Left lung (tissue), 10 donors: ENCODE results near the gene TESK2. TPM values are rescaled to one million over a fixed set of nuclear protein-coding genes. Genes with fewer than 3 reads are reported as not detected.

Experiments used
- ATAC-seq: fragments of 200-7000 bp; cut with Tn5 transposase; one replicate; pipeline ENCODE4 v1.9.1; 2020; ENCODE audit warnings: moderate library complexity
- DNase-seq, 4 donors: peaks; one replicate each; pipeline ENCODE4 v3.0.0-alpha.2; 2013 to 2020
- H3K27ac ChIP-seq, 2 donors: fragments of 200-600 bp; sonication (generic) in 1 of 2; one replicate each; pipeline versions ENCODE4 v1.5.0 to v1.8.0; 2020 to 2021
- H3K27me3 ChIP-seq, 2 donors: fragments of 200-600 bp; sonication (generic) in 1 of 2; one replicate each; pipeline versions ENCODE4 v1.5.0 to v1.8.0; 2020 to 2021
- H3K36me3 ChIP-seq, 2 donors: fragments of 200-600 bp; sonication (generic) in 1 of 2; one replicate each; pipeline versions ENCODE4 v1.5.0 to v1.8.0; 2020 to 2021
- H3K4me1 ChIP-seq, 2 donors: fragments of 200-600 bp; one replicate each; pipeline ENCODE4 v1.8.0; 2021
- H3K4me3 ChIP-seq, 2 donors: fragments of 200-600 bp; sonication (generic) in 1 of 2; one replicate each; pipeline versions ENCODE4 v1.5.0 to v1.8.0; 2020 to 2021; ENCODE audit warnings: mild to moderate bottlenecking in 1 of 2
- H3K9me3 ChIP-seq, 2 donors: fragments of 200-600 bp; sonication (generic) in 1 of 2; one replicate each; pipeline versions ENCODE4 v1.5.0 to v1.8.0; 2020 to 2021
- CTCF ChIP-seq, 2 donors: fragments of 200-600 bp; sonication (generic) in 1 of 2; IDR thresholded peaks; one replicate each; pipeline versions ENCODE4 v1.5.0 to v1.8.0; 2021; ENCODE audit warnings: antibody characterized with exemption in 2 of 2
- intact Hi-C, 2 donors: fragments of 100-400 bp; cut with DNase I; formaldehyde crosslinking; loops; one replicate each; pipeline versions ENCODE4 v1.11.2 to v1.14.2; 2022
- polyA plus RNA-seq, 6 donors: library from polyadenylated mRNA; unstranded; fragments of 120-200 nt; gene quantifications; one replicate each; pipeline ENCODE4 v1.2.1, GENCODE V29; 2013; ENCODE audit not compliant: insufficient read length in 6 of 6
- total RNA-seq, 2 donors: library from RNA; stranded (reverse); fragmentation: NEBNext Ultra II Directional; extraction: Animal tissue kit (Norgen Biotek cat#: 25700); gene quantifications; one replicate each; pipeline ENCODE4 v1.2.1, GENCODE V29; 2021
- donor health status: DM: no; HTN: yes; CAD: no.
- donor health status: DM: no; HTN: no; CAD: no.

The TESK2 gene
- total and polyA plus RNA-seq, 8 donors = 4.3 to 12.5 (median 9.2) TPM

- H3K4me3 ChIP-seq = no peak overlapping the region
- DNase-seq (no peak), ATAC-seq (no peak)
- TF ChIP-seq CTCF (IDR thresholded peaks at IDR 0.05) = no peak
- no peaks in the 10 kb centered on the region for H3K9me3 ChIP-seq
- H3K27ac ChIP-seq = no peak overlapping the region
- H3K4me1 ChIP-seq = peaks cover 0 to 36% of the 10 kb centered on the region in 2 donors
- H3K36me3 ChIP-seq = no peaks in the 10 kb centered on the region
- H3K27me3 ChIP-seq = no peaks in the 10 kb centered on the region
- intact Hi-C loops = no loop called here
Observed at GRCh38 chr1:45397285-45397684, 93.7 kb downstream of the TESK2 start.

GRCh38 chr1:45395582-45395981, 95.4 kb downstream of the TESK2 start:
- TF ChIP-seq CTCF (IDR thresholded peaks at IDR 0.05) = no peak
- H3K4me3 ChIP-seq = no peak overlapping the region
- intact Hi-C loops = no loop called here
- H3K27ac ChIP-seq = no peak overlapping the region
- H3K27me3 ChIP-seq = no peaks in the 10 kb centered on the region
- no peak for DNase-seq
- ATAC-seq = no peak
- peaks cover 0 to 36% of the 10 kb centered on the region in 2 donors for H3K4me1 ChIP-seq
- H3K9me3 ChIP-seq = no peaks in the 10 kb centered on the region
- H3K36me3 ChIP-seq = no peaks in the 10 kb centered on the region

GRCh38 chr1:45395051-45395450, 95.9 kb downstream of the TESK2 start:
- no peak for TF ChIP-seq CTCF (IDR thresholded peaks at IDR 0.05)
- H3K9me3 ChIP-seq = no peaks in the 10 kb centered on the region
- H3K36me3 ChIP-seq = no peaks in the 10 kb centered on the region
- H3K4me3 ChIP-seq = no peak overlapping the region
- intact Hi-C loops = no loop called here
- peaks cover 0 to 36% of the 10 kb centered on the region in 2 donors for H3K4me1 ChIP-seq
- H3K27ac ChIP-seq = peak overlapping the region in 1 of 2 donors; percentile 89
- no peaks in the 10 kb centered on the region for H3K27me3 ChIP-seq
- no peak for DNase-seq
- no peak for ATAC-seq

- TF ChIP-seq CTCF (IDR thresholded peaks at IDR 0.05) = no peak
- Histone ChIP-seq H3K9me3 (no peaks in the 10 kb centered on the region), H3K27ac (peak overlapping the region; percentile 56 to 89), H3K4me1 (peaks cover 0 to 36% of the 10 kb centered on the region in 2 donors), H3K4me3 (no peak overlapping the region), H3K36me3 (no peaks in the 10 kb centered on the region), H3K27me3 (no peaks in the 10 kb centered on the region)
- ATAC-seq (peak; percentile 53), DNase-seq (no peak)
- intact Hi-C loops = no loop called here
Observed at GRCh38 chr1:45394342-45394741, 96.6 kb downstream of the TESK2 start.

GRCh38 chr1:45393718-45394302, 97.2 kb downstream of the TESK2 start:
- no peak for TF ChIP-seq CTCF (IDR thresholded peaks at IDR 0.05)
- intact Hi-C loops = no loop called here
- no peaks in the 10 kb centered on the region for H3K27me3 ChIP-seq
- DNase-seq (peak in 1 of 4 donors; percentile 46), ATAC-seq (peak; percentile 78)
- H3K4me3 ChIP-seq = peak overlapping the region in 1 of 2 donors; percentile 15
- H3K36me3 ChIP-seq = no peaks in the 10 kb centered on the region
- peaks cover 0 to 36% of the 10 kb centered on the region in 2 donors for H3K4me1 ChIP-seq
- H3K27ac ChIP-seq = peak overlapping the region; percentile 56 to 89
- H3K9me3 ChIP-seq = no peaks in the 10 kb centered on the region
